ENCODE measurements around the gene SPECC1L. TPM values are rescaled to one million over a fixed set of nuclear protein-coding genes. Genes with fewer than 3 reads are reported as not detected.
"Not testable (repeated sequence)": the region's sequence is repeated elsewhere in the genome, so short reads cannot be mapped to it uniquely, and the experiment has no call there.

The SPECC1L gene
- total RNA-seq, 1 donor from 2014 or later = 79.5 TPM

GRCh38 chr22:24290459-24290858 is 19.8 kb downstream of the SPECC1L start:
- peaks cover 2% of the 10 kb centered on the region for H3K36me3 Mint-ChIP-seq (ENCODE audit: unreplicated experiment)
- H3K4me3 Mint-ChIP-seq (ENCODE audit: unreplicated experiment) = no peak overlapping the region
- H3K27me3 Mint-ChIP-seq (ENCODE audit: unreplicated experiment) = no peaks in the 10 kb centered on the region
- no peak for TF ChIP-seq CTCF (IDR thresholded peaks at IDR 0.05)
- peaks cover 65% of the 10 kb centered on the region for H3K4me1 Mint-ChIP-seq (ENCODE audit: unreplicated experiment)
- peak overlapping the region; percentile 92 for H3K27ac Mint-ChIP-seq (ENCODE audit: unreplicated experiment)
- no peak for DNase-seq (ENCODE audit: extremely low spot score, unreplicated experiment)
- H3K9me3 Mint-ChIP-seq (ENCODE audit: unreplicated experiment) = no peaks in the 10 kb centered on the region

GRCh38 chr22:24291515-24292201 is 21.0 kb downstream of the SPECC1L start:
- Mint-ChIP-seq H3K4me3 (ENCODE audit: unreplicated experiment) (no peak overlapping the region), H3K9me3 (ENCODE audit: unreplicated experiment) (no peaks in the 10 kb centered on the region), H3K4me1 (ENCODE audit: unreplicated experiment) (peaks cover 58% of the 10 kb centered on the region), H3K27ac (ENCODE audit: unreplicated experiment) (peak overlapping the region; percentile 65), H3K36me3 (ENCODE audit: unreplicated experiment) (peaks cover 3% of the 10 kb centered on the region), H3K27me3 (ENCODE audit: unreplicated experiment) (no peaks in the 10 kb centered on the region)
- TF ChIP-seq CTCF (IDR thresholded peaks at IDR 0.05) = no peak
- no peak for DNase-seq (ENCODE audit: extremely low spot score, unreplicated experiment)

GRCh38 chr22:24292202-24292830 is 21.7 kb downstream of the SPECC1L start:
- Mint-ChIP-seq H3K4me1 (ENCODE audit: unreplicated experiment) (peaks cover 53% of the 10 kb centered on the region), H3K27ac (ENCODE audit: unreplicated experiment) (peak overlapping the region; percentile 34)
- DNase-seq (ENCODE audit: extremely low spot score, unreplicated experiment); H3K4me3 Mint-ChIP-seq (ENCODE audit: unreplicated experiment); H3K36me3 Mint-ChIP-seq (ENCODE audit: unreplicated experiment); H3K27me3 Mint-ChIP-seq (ENCODE audit: unreplicated experiment); H3K9me3 Mint-ChIP-seq (ENCODE audit: unreplicated experiment): not testable (repeated sequence)

- DNase-seq (ENCODE audit: extremely low spot score, unreplicated experiment); H3K27me3 Mint-ChIP-seq (ENCODE audit: unreplicated experiment); H3K9me3 Mint-ChIP-seq (ENCODE audit: unreplicated experiment); H3K4me3 Mint-ChIP-seq (ENCODE audit: unreplicated experiment); H3K36me3 Mint-ChIP-seq (ENCODE audit: unreplicated experiment); H3K27ac Mint-ChIP-seq (ENCODE audit: unreplicated experiment): not testable (repeated sequence)
- peaks cover 31% of the 10 kb centered on the region for H3K4me1 Mint-ChIP-seq (ENCODE audit: unreplicated experiment)
Observed at GRCh38 chr22:24294913-24295312, 24.3 kb downstream of the SPECC1L start.

GRCh38 chr22:24298497-24299155 is 28.0 kb downstream of the SPECC1L start:
- H3K4me1 Mint-ChIP-seq (ENCODE audit: unreplicated experiment) = peaks cover 13% of the 10 kb centered on the region
- not testable (repeated sequence) for H3K9me3 Mint-ChIP-seq (ENCODE audit: unreplicated experiment); H3K27ac Mint-ChIP-seq (ENCODE audit: unreplicated experiment); H3K4me3 Mint-ChIP-seq (ENCODE audit: unreplicated experiment); DNase-seq (ENCODE audit: extremely low spot score, unreplicated experiment); H3K27me3 Mint-ChIP-seq (ENCODE audit: unreplicated experiment); H3K36me3 Mint-ChIP-seq (ENCODE audit: unreplicated experiment)

GRCh38 chr22:24300522-24300921 is 29.9 kb downstream of the SPECC1L start:
- H3K4me3 Mint-ChIP-seq (ENCODE audit: unreplicated experiment); H3K9me3 Mint-ChIP-seq (ENCODE audit: unreplicated experiment); DNase-seq (ENCODE audit: extremely low spot score, unreplicated experiment); H3K27ac Mint-ChIP-seq (ENCODE audit: unreplicated experiment); H3K27me3 Mint-ChIP-seq (ENCODE audit: unreplicated experiment): not testable (repeated sequence)
- H3K4me1 Mint-ChIP-seq (ENCODE audit: unreplicated experiment) = peaks cover 18% of the 10 kb centered on the region
- H3K36me3 Mint-ChIP-seq (ENCODE audit: unreplicated experiment) = peaks cover 20% of the 10 kb centered on the region

- Mint-ChIP-seq H3K36me3 (ENCODE audit: unreplicated experiment) (peaks cover 32% of the 10 kb centered on the region), H3K27ac (ENCODE audit: unreplicated experiment) (no peak overlapping the region)
Observed at GRCh38 chr22:24302591-24302990, 32.0 kb downstream of the SPECC1L start.

More at GRCh38 chr22:24302591-24302990, 32.0 kb downstream of the SPECC1L start:
- TF ChIP-seq CTCF (IDR thresholded peaks at IDR 0.05) = no peak
- no peak for DNase-seq (ENCODE audit: extremely low spot score, unreplicated experiment)
- Mint-ChIP-seq H3K9me3 (ENCODE audit: unreplicated experiment) (peaks cover 5% of the 10 kb centered on the region), H3K4me3 (ENCODE audit: unreplicated experiment) (no peak overlapping the region), H3K4me1 (ENCODE audit: unreplicated experiment) (peaks cover 16% of the 10 kb centered on the region), H3K27me3 (ENCODE audit: unreplicated experiment) (no peaks in the 10 kb centered on the region)

Measured in osteocyte (in vitro differentiated cells).